ENCODE results near the gene EIF4G1.

Gene EIF4G1

GRCh38 chr3:184358921-184359350 is 44.5 kb downstream of the EIF4G1 start:
- H3K4me2 ChIP-seq (ENCODE audit: low read length) = no peak overlapping the region
- H3K9ac ChIP-seq (ENCODE audit: low read length) = no peak overlapping the region
- peaks cover 11% of the 10 kb centered on the region for H3K4me1 ChIP-seq (ENCODE audit: insufficient read depth, low read length, severe bottlenecking)
- no peaks in the 10 kb centered on the region for H4K20me1 ChIP-seq (ENCODE audit: insufficient read depth, low read length)
- H3K36me3 ChIP-seq (ENCODE audit: insufficient read depth, low read length) = no peaks in the 10 kb centered on the region
- no peak overlapping the region for H3K4me3 ChIP-seq (ENCODE audit: low read depth, low read length, poor library complexity, severe bottlenecking)
- peaks cover 5% of the 10 kb centered on the region; the same call in 1 of the 2 replicates for H3K27me3 ChIP-seq (ENCODE audit: insufficient read depth, low read length)
- H3K9me2 ChIP-seq (ENCODE audit: low read depth, low read length) = no peaks in the 10 kb centered on the region
- no peaks in the 10 kb centered on the region for H3F3A ChIP-seq (ENCODE audit: insufficient read depth, low read length)
- H3K9me3 ChIP-seq (ENCODE audit: low read length) = no peaks in the 10 kb centered on the region
- H3K27ac ChIP-seq (ENCODE audit: low read depth, low read length, poor library complexity, severe bottlenecking) = no peak overlapping the region
- H2AFZ ChIP-seq (ENCODE audit: low read length) = no peak overlapping the region
- H3K79me2 ChIP-seq (ENCODE audit: insufficient read depth, low read length) = no peaks in the 10 kb centered on the region
- TF ChIP-seq CTCF (IDR thresholded peaks at IDR 0.05; ENCODE audit: low read length) (no peak), EZH2 (IDR thresholded peaks at IDR 0.05; ENCODE audit: borderline replicate concordance, low read length) (no peak)

- Histone ChIP-seq H3F3A (ENCODE audit: insufficient read depth, low read length) (no peaks in the 10 kb centered on the region), H3K9me3 (ENCODE audit: low read length) (no peaks in the 10 kb centered on the region), H4K20me1 (ENCODE audit: insufficient read depth, low read length) (no peaks in the 10 kb centered on the region), H3K9me2 (ENCODE audit: low read depth, low read length) (no peaks in the 10 kb centered on the region), H3K79me2 (ENCODE audit: insufficient read depth, low read length) (no peaks in the 10 kb centered on the region), H3K27ac (ENCODE audit: low read depth, low read length, poor library complexity, severe bottlenecking) (no peak overlapping the region), H3K4me1 (ENCODE audit: insufficient read depth, low read length, severe bottlenecking) (peaks cover 15% of the 10 kb centered on the region), H2AFZ (ENCODE audit: low read length) (no peak overlapping the region), H3K4me2 (ENCODE audit: low read length) (no peak overlapping the region), H3K36me3 (ENCODE audit: insufficient read depth, low read length) (peaks cover 2% of the 10 kb centered on the region; the same call in 1 of the 2 replicates), H3K4me3 (ENCODE audit: low read depth, low read length, poor library complexity, severe bottlenecking) (no peak overlapping the region), H3K9ac (ENCODE audit: low read length) (no peak overlapping the region), H3K27me3 (ENCODE audit: insufficient read depth, low read length) (peaks cover 5% of the 10 kb centered on the region; the same call in 1 of the 2 replicates)
- TF ChIP-seq CTCF (IDR thresholded peaks at IDR 0.05; ENCODE audit: low read length) (no peak), EZH2 (IDR thresholded peaks at IDR 0.05; ENCODE audit: borderline replicate concordance, low read length) (no peak)
Observed at GRCh38 chr3:184359610-184360009, 45.2 kb downstream of the EIF4G1 start.

GRCh38 chr3:184360070-184360928 is 45.9 kb downstream of the EIF4G1 start:
- Histone ChIP-seq H3K27ac (ENCODE audit: low read depth, low read length, poor library complexity, severe bottlenecking) (no peak overlapping the region), H2AFZ (ENCODE audit: low read length) (no peak overlapping the region), H3K9me3 (ENCODE audit: low read length) (no peaks in the 10 kb centered on the region), H3K4me2 (ENCODE audit: low read length) (no peak overlapping the region; the same call in 1 of the 2 replicates), H3K4me1 (ENCODE audit: insufficient read depth, low read length, severe bottlenecking) (peaks cover 19% of the 10 kb centered on the region), H3K9me2 (ENCODE audit: low read depth, low read length) (no peaks in the 10 kb centered on the region), H3K4me3 (ENCODE audit: low read depth, low read length, poor library complexity, severe bottlenecking) (no peak overlapping the region), H3K27me3 (ENCODE audit: insufficient read depth, low read length) (peaks cover 5% of the 10 kb centered on the region; the same call in 1 of the 2 replicates), H4K20me1 (ENCODE audit: insufficient read depth, low read length) (no peaks in the 10 kb centered on the region), H3F3A (ENCODE audit: insufficient read depth, low read length) (no peaks in the 10 kb centered on the region), H3K36me3 (ENCODE audit: insufficient read depth, low read length) (peaks cover 9% of the 10 kb centered on the region), H3K9ac (ENCODE audit: low read length) (no peak overlapping the region), H3K79me2 (ENCODE audit: insufficient read depth, low read length) (no peaks in the 10 kb centered on the region)
- TF ChIP-seq EZH2 (IDR thresholded peaks at IDR 0.05; ENCODE audit: borderline replicate concordance, low read length) (no peak), CTCF (IDR thresholded peaks at IDR 0.05; ENCODE audit: low read length) (no peak)

Measured in OCI-LY1 (cell line).